Stomach (tissue), 4 donors: Measurements from ENCODE around the gene ADAM22.

Experiments
- POLR2A ChIP-seq, 4 donors: fragments of 450-650 bp; IDR thresholded peaks; one replicate each; pipeline ENCODE4 v1.6.1; 2016; ENCODE audit warnings: antibody characterized with exemption in 4 of 4, control low read depth in 2 of 4, mild to moderate bottlenecking in 1 of 4, moderate library complexity in 1 of 4
- TF ChIP-seq, protein P1 (sequence below), 7 experiments: fragments of 450-650 bp in 4 of 7; fragments of 200-600 bp in 3 of 7; sonication (generic) in 3 of 7; IDR thresholded peaks; one replicate each; pipeline ENCODE4 v1.5.1; 2016 to 2019; ENCODE audit warnings: antibody characterized with exemption in 7 of 7, control low read depth in 2 of 7, mild to moderate bottlenecking in 1 of 7

DNA sequence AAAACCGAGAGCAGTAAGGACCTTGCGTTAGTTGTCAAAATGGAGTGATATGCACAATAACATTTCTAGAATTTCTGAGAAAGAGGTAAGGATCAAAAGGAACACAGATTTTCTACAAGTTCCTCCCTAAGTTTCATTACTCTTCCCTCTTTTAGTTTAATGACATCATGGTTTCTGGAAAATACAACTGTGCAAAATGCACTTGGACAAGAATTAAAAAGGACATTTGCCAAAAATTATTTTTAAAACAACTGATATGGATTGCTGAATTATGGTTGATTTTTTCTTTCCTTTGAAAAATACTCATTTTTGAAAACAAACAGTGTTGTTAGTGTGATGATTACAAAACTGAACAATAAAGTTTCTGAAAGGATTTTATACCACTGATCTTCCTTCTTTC is 233.7 kb downstream of the ADAM22 start:
- TF ChIP-seq, protein P1, sequence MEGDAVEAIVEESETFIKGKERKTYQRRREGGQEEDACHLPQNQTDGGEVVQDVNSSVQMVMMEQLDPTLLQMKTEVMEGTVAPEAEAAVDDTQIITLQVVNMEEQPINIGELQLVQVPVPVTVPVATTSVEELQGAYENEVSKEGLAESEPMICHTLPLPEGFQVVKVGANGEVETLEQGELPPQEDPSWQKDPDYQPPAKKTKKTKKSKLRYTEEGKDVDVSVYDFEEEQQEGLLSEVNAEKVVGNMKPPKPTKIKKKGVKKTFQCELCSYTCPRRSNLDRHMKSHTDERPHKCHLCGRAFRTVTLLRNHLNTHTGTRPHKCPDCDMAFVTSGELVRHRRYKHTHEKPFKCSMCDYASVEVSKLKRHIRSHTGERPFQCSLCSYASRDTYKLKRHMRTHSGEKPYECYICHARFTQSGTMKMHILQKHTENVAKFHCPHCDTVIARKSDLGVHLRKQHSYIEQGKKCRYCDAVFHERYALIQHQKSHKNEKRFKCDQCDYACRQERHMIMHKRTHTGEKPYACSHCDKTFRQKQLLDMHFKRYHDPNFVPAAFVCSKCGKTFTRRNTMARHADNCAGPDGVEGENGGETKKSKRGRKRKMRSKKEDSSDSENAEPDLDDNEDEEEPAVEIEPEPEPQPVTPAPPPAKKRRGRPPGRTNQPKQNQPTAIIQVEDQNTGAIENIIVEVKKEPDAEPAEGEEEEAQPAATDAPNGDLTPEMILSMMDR (IDR thresholded peaks at IDR 0.05) = no peak
- no peak for TF ChIP-seq POLR2A (IDR thresholded peaks at IDR 0.05)
